Gastrocnemius medialis (tissue), 4 donors: Measurements from ENCODE around the gene CNTNAP1. TPM values are rescaled to one million over a fixed set of nuclear protein-coding genes. Genes with fewer than 3 reads are reported as not detected.

Experiments used
- ATAC-seq, 2 donors: fragments of 150-250 bp; one replicate each; pipeline ENCODE4 v1.9.1; 2016
- DNase-seq, 2 donors: peaks; one replicate each; pipeline ENCODE4 v3.0.0-alpha.2; 2019
- H3K27ac ChIP-seq, 4 donors: fragments of 200-600 bp; sonication (generic); 1 replicate in 1 of 4; 2 replicates in 3 of 4; pipeline ENCODE4 v1.5.1; 2016 to 2018; ENCODE audit warnings: mild to moderate bottlenecking in 2 of 4, moderate library complexity in 1 of 4
- H3K27me3 ChIP-seq, 3 donors: fragments of 200-600 bp; sonication (generic) in 2 of 3; 1 replicate in 1 of 3; 2 replicates in 2 of 3; pipeline versions ENCODE4 v1.5.1 to v1.6.0; 2016 to 2019; ENCODE audit warnings: mild to moderate bottlenecking in 1 of 3, moderate library complexity in 1 of 3
- H3K36me3 ChIP-seq, 2 donors: fragments of 200-600 bp; sonication (generic) in 1 of 2; one replicate each; pipeline ENCODE4 v1.5.1; 2017 to 2018
- H3K4me1 ChIP-seq, 2 donors: fragments of 200-600 bp; sonication (generic) in 1 of 2; one replicate each; pipeline ENCODE4 v1.5.1; 2016 to 2017; ENCODE audit warnings: mild to moderate bottlenecking in 2 of 2
- H3K4me3 ChIP-seq, 4 donors: fragments of 200-600 bp; sonication (generic) in 3 of 4; 1 replicate in 1 of 4; 2 replicates in 3 of 4; pipeline ENCODE4 v1.5.1; 2016 to 2019; ENCODE audit warnings: mild to moderate bottlenecking in 2 of 4
- H3K9me3 ChIP-seq, 3 donors: fragments of 200-600 bp; sonication (generic) in 2 of 3; 1 replicate in 1 of 3; 2 replicates in 2 of 3; pipeline ENCODE4 v1.5.1; 2016 to 2019
- POLR2A ChIP-seq, 2 donors: fragments of 450-650 bp; IDR thresholded peaks; one replicate each; pipeline ENCODE4 v1.6.1; 2017; ENCODE audit warnings: antibody characterized with exemption in 2 of 2, mild to moderate bottlenecking in 2 of 2, moderate library complexity in 2 of 2
- in situ Hi-C, 4 donors: fragments of 200-750 bp; cut with MboI; loops; one replicate each; pipeline versions ENCODE4 v1.15.0 to v1.8.0; 2017; ENCODE audit warnings: low sequenced_read_pairs in 4 of 4
- intact Hi-C: fragments of 100-400 bp; cut with DNase I; formaldehyde crosslinking; loops from one replicate; pipeline ENCODE4 v1.15.1; 2023; ENCODE audit warnings: low total_unique reads
- total RNA-seq, 4 donors: library from RNA; depleted of rRNA; stranded (reverse); fragments of >200 nt; gene quantifications; one replicate each; pipeline versions ENCODE4 v1.1.0 to v1.2.3, GENCODE V29; 2016
- TF ChIP-seq, protein P1 (sequence below), 5 experiments: fragments of 450-650 bp in 3 of 5; fragments of 200-600 bp in 2 of 5; sonication (generic) in 2 of 5; IDR thresholded peaks in 4 of 5; conservative IDR thresholded peaks in 1 of 5; 1 replicate in 4 of 5; 2 replicates in 1 of 5; pipeline ENCODE4 v1.5.1; 2016 to 2019; ENCODE audit warnings: antibody characterized with exemption in 5 of 5, mild to moderate bottlenecking in 3 of 5, moderate library complexity in 3 of 5

CNTNAP1 gene
- total RNA-seq, 4 donors from 2014 or later = 0.22 to 0.41 (median 0.40) TPM

DNA sequence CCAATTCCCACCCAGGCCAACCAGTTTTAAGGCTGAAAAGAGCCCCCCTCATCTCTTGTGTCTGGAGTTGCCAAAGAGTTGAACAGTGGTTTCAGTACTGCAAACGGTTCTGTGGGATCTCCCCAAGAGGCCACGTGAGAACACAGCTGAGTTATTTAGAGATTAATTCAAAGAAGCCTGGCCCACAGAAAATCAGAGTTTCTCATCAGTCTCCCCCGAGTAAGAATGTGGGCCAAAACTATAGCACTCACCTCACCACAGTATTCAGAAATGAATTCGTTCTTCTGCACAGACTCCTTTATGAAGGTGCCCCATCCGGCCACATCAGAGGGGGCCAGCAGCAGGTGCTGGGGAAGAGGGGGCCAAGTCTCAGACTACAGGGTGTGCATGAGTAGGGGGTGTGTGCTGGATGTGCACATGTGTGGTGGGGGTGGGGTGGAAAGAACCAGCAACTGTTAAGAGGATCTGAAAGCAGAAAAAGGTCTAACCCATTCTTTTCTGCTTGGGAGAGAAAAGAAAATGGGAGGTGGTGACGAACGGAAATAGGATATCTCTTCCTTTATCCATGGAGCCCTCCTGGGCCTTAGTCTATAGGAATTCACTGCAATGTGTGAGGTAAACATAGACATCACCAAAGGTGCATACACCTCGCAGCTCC is 22.6 kb downstream of the CNTNAP1 start:
- ATAC-seq (no peak), DNase-seq (no peak)
- TF ChIP-seq, protein P1, sequence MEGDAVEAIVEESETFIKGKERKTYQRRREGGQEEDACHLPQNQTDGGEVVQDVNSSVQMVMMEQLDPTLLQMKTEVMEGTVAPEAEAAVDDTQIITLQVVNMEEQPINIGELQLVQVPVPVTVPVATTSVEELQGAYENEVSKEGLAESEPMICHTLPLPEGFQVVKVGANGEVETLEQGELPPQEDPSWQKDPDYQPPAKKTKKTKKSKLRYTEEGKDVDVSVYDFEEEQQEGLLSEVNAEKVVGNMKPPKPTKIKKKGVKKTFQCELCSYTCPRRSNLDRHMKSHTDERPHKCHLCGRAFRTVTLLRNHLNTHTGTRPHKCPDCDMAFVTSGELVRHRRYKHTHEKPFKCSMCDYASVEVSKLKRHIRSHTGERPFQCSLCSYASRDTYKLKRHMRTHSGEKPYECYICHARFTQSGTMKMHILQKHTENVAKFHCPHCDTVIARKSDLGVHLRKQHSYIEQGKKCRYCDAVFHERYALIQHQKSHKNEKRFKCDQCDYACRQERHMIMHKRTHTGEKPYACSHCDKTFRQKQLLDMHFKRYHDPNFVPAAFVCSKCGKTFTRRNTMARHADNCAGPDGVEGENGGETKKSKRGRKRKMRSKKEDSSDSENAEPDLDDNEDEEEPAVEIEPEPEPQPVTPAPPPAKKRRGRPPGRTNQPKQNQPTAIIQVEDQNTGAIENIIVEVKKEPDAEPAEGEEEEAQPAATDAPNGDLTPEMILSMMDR (IDR thresholded peaks at IDR 0.05 in 4 of 5, conservative IDR thresholded peaks at IDR 0.05 in 1 of 5) = no peak
- TF ChIP-seq POLR2A (IDR thresholded peaks at IDR 0.05) = no peak
- no peaks in the 10 kb centered on the region for H3K27me3 ChIP-seq
- H3K4me1 ChIP-seq = no peaks in the 10 kb centered on the region
- H3K36me3 ChIP-seq = peaks cover 27 to 100% of the 10 kb centered on the region in 2 donors
- no peaks in the 10 kb centered on the region for H3K9me3 ChIP-seq
- no peak overlapping the region for H3K4me3 ChIP-seq
- no peak overlapping the region for H3K27ac ChIP-seq
- intact Hi-C loops (no loop called here), in situ Hi-C loops (loop anchor here in 2 of 4 donors (25.0 kb wide), 2 partner anchors 232 to 482 kb away; no protein-coding TSS in a partner anchor)

DNA sequence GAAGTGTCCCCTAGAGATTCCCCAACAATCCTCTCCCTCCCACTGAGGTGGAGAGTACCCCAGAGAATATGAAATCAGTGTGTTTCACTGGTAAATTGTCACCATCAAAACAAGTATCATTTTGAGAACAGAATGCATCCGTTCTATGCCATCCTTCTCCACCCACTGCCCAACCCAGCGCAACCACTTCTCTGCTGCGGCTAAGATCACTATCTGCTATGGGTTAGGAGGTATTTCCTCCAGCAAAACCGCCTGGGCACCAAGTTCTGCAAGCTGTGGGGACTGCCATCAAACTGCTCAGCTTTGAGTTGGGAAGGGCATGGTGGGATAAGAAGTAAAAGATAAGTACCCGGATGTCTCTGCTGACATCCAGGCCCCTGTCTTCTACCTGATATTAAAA is 24.4 kb downstream of the CNTNAP1 start:
- no peak overlapping the region for H3K27ac ChIP-seq
- H3K4me1 ChIP-seq = no peaks in the 10 kb centered on the region
- TF ChIP-seq, protein P1 (IDR thresholded peaks at IDR 0.05 in 4 of 5, conservative IDR thresholded peaks at IDR 0.05 in 1 of 5) = no peak
- TF ChIP-seq POLR2A (IDR thresholded peaks at IDR 0.05) = no peak
- H3K27me3 ChIP-seq = no peaks in the 10 kb centered on the region
- DNase-seq (no peak), ATAC-seq (no peak)
- no peaks in the 10 kb centered on the region for H3K9me3 ChIP-seq
- no peak overlapping the region for H3K4me3 ChIP-seq
- intact Hi-C loops = no loop called here
- in situ Hi-C loops = loop anchor here in 2 of 4 donors (25.0 kb wide), 2 partner anchors 231 to 481 kb away; no protein-coding TSS in a partner anchor
- peaks cover 27 to 100% of the 10 kb centered on the region in 2 donors for H3K36me3 ChIP-seq

DNA sequence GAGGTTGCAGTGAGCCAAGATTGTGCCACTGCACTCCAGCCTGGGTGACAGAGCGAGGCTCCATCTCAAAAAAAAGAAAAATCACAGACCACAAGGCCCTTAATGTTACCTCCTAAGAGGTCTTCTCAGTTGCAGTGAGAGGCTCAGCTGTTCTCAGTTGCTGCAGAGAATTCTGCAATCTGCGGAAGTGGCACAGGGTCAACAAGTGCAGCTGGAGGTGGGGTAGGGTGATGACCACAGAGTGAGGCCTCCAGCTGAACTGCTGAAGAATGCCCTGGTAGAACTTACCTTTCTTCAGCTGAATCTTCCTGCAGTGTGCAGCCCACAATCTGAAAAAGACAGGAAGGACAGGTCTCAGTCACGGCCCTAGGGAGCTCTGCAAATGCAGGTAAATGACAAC is 26.3 kb downstream of the CNTNAP1 start:
- in situ Hi-C loops = loop anchor here in 2 of 4 donors (25.0 kb wide), 2 partner anchors 229 to 479 kb away; no protein-coding TSS in a partner anchor
- intact Hi-C loops = no loop called here
- Histone ChIP-seq H3K27me3 (no peaks in the 10 kb centered on the region), H3K4me1 (no peaks in the 10 kb centered on the region), H3K27ac (no peak overlapping the region), H3K9me3 (no peaks in the 10 kb centered on the region), H3K4me3 (no peak overlapping the region), H3K36me3 (peaks cover 24 to 100% of the 10 kb centered on the region in 2 donors)
- no peak for ATAC-seq
- DNase-seq = no peak
- TF ChIP-seq, protein P1 (IDR thresholded peaks at IDR 0.05 in 4 of 5, conservative IDR thresholded peaks at IDR 0.05 in 1 of 5) = no peak
- TF ChIP-seq POLR2A (IDR thresholded peaks at IDR 0.05) = no peak

DNA sequence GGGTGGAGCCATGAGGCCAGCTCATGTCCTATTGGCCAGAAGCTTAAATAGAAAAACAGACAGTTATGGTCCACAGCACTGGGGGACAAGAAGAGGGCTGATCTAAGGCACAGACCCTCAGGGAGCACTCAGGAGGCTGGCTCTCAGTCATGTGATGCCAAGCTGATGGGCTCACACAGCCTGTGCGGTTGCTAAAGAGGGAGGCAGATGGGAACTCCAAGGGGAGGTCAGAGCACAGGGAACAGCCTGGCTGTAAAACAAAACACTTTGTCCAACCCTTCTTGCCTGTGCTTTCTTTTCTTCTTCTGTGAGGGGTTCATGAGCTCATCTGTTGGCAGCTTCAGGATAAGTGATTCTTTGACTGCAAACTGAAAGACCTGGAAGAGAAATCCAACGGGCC is 27.2 kb downstream of the CNTNAP1 start:
- Histone ChIP-seq H3K27ac (no peak overlapping the region), H3K4me3 (no peak overlapping the region), H3K4me1 (no peaks in the 10 kb centered on the region), H3K27me3 (no peaks in the 10 kb centered on the region), H3K36me3 (peaks cover 16 to 100% of the 10 kb centered on the region in 2 donors), H3K9me3 (no peaks in the 10 kb centered on the region)
- DNase-seq (no peak), ATAC-seq (peak in 1 of 2 donors; percentile 16)
- no peak for TF ChIP-seq POLR2A (IDR thresholded peaks at IDR 0.05)
- TF ChIP-seq, protein P1 (IDR thresholded peaks at IDR 0.05 in 4 of 5, conservative IDR thresholded peaks at IDR 0.05 in 1 of 5) = no peak
- intact Hi-C loops = no loop called here
- in situ Hi-C loops = loop anchor here in 2 of 4 donors (25.0 kb wide), 2 partner anchors 228 to 478 kb away; no protein-coding TSS in a partner anchor
